Thoracic aorta (tissue), 2 donors: ENCODE measurements around the gene CHKA. TPM values are rescaled to one million over a fixed set of nuclear protein-coding genes. Genes with fewer than 3 reads are reported as not detected.

Experiments used
- ATAC-seq: fragments of 150-250 bp; one replicate; pipeline ENCODE4 v1.8.0; 2017; ENCODE audit warnings: low read depth; ENCODE audit not compliant: insufficient number of reproducible peaks, low FRiP score
- DNase-seq: peaks from one replicate; pipeline ENCODE4 v3.0.0-alpha.2; 2020; ENCODE audit warnings: low spot score
- H3K27ac ChIP-seq, 2 donors: fragments of 200-600 bp; sonication (generic); 1 replicate in 1 of 2; 2 replicates in 1 of 2; pipeline ENCODE4 v1.5.1; 2016; ENCODE audit warnings: mild to moderate bottlenecking in 2 of 2, moderate library complexity in 2 of 2
- H3K27me3 ChIP-seq: fragments of 200-600 bp; sonication (generic); replicated peaks from 2 replicates; pipeline ENCODE4 v1.6.0; 2016; ENCODE audit warnings: mild to moderate bottlenecking; ENCODE audit not compliant: insufficient read depth
- H3K36me3 ChIP-seq: fragments of 200-600 bp; sonication (generic); one replicate; pipeline ENCODE4 v1.5.1; 2016
- H3K4me1 ChIP-seq, 2 donors: fragments of 200-600 bp; sonication (generic); 1 replicate in 1 of 2; 2 replicates in 1 of 2; pipeline versions ENCODE4 v1.5.1 to v1.6.0; 2016; ENCODE audit warnings: low read depth in 2 of 2, mild to moderate bottlenecking in 1 of 2; ENCODE audit not compliant: control insufficient read depth in 1 of 2
- H3K4me3 ChIP-seq: fragments of 200-600 bp; sonication (generic); 2 replicates; pipeline ENCODE4 v1.5.1; 2016; ENCODE audit warnings: mild to moderate bottlenecking
- H3K9me3 ChIP-seq: fragments of 200-600 bp; sonication (generic); 2 replicates; pipeline ENCODE4 v1.5.1; 2016
- CTCF ChIP-seq: fragments of 200-600 bp; sonication (generic); IDR thresholded peaks from one replicate; pipeline ENCODE4 v1.5.1; 2019; ENCODE audit warnings: antibody characterized with exemption
- total RNA-seq, 2 donors: library from RNA; depleted of rRNA; stranded (reverse); fragments of >200 nt; gene quantifications; one replicate each; pipeline versions ENCODE4 v1.1.0 to v1.2.3, GENCODE V29; 2016

CHKA gene
- total RNA-seq, 2 donors from 2014 or later: 12.5 to 22.2 TPM

- H3K4me1 ChIP-seq: peaks cover 0 to 13% of the 10 kb centered on the region in 2 donors
- TF ChIP-seq CTCF: no peak
- no peaks in the 10 kb centered on the region for H3K36me3 ChIP-seq
- no peak overlapping the region for H3K27ac ChIP-seq
- no peaks in the 10 kb centered on the region for H3K9me3 ChIP-seq
- no peaks in the 10 kb centered on the region for H3K27me3 ChIP-seq
- ATAC-seq: no peak
- no peak overlapping the region for H3K4me3 ChIP-seq
- no peak for DNase-seq
Observed at GRCh38 chr11:68145120-68145866, 24.1 kb upstream of the CHKA start.

GRCh38 chr11:68143310-68143689 lies 22.1 kb upstream of the CHKA start:
- no peak overlapping the region for H3K4me3 ChIP-seq
- no peaks in the 10 kb centered on the region for H3K9me3 ChIP-seq
- H3K27ac ChIP-seq: no peak overlapping the region
- H3K27me3 ChIP-seq: no peaks in the 10 kb centered on the region
- DNase-seq (no peak), ATAC-seq (no peak)
- H3K4me1 ChIP-seq: peaks cover 0 to 13% of the 10 kb centered on the region in 2 donors
- H3K36me3 ChIP-seq: no peaks in the 10 kb centered on the region
- no peak for TF ChIP-seq CTCF

GRCh38 chr11:68142441-68143309 lies 21.5 kb upstream of the CHKA start:
- no peak for TF ChIP-seq CTCF
- no peaks in the 10 kb centered on the region for H3K36me3 ChIP-seq
- H3K27me3 ChIP-seq: no peaks in the 10 kb centered on the region
- DNase-seq (no peak), ATAC-seq (no peak)
- H3K27ac ChIP-seq: no peak overlapping the region
- no peaks in the 10 kb centered on the region for H3K9me3 ChIP-seq
- H3K4me1 ChIP-seq: peaks cover 0 to 13% of the 10 kb centered on the region in 2 donors
- no peak overlapping the region for H3K4me3 ChIP-seq

- no peak overlapping the region for H3K4me3 ChIP-seq
- H3K27ac ChIP-seq: no peak overlapping the region
- ATAC-seq (no peak), DNase-seq (no peak)
- no peaks in the 10 kb centered on the region for H3K9me3 ChIP-seq
- no peak for TF ChIP-seq CTCF
- no peaks in the 10 kb centered on the region for H3K27me3 ChIP-seq
- H3K4me1 ChIP-seq: peaks cover 0 to 8% of the 10 kb centered on the region in 2 donors
- H3K36me3 ChIP-seq: no peaks in the 10 kb centered on the region
Observed at GRCh38 chr11:68142028-68142412, 20.8 kb upstream of the CHKA start.

GRCh38 chr11:68141246-68142027 lies 20.2 kb upstream of the CHKA start:
- no peaks in the 10 kb centered on the region for H3K36me3 ChIP-seq
- no peak for TF ChIP-seq CTCF
- peaks cover 0 to 2% of the 10 kb centered on the region in 2 donors for H3K4me1 ChIP-seq
- H3K4me3 ChIP-seq: no peak overlapping the region
- DNase-seq: no peak
- H3K27ac ChIP-seq: no peak overlapping the region
- ATAC-seq: no peak
- no peaks in the 10 kb centered on the region for H3K27me3 ChIP-seq
- H3K9me3 ChIP-seq: no peaks in the 10 kb centered on the region
